CD4-positive, alpha-beta T cell (primary cell): ENCODE measurements around the gene PKNOX2. TPM values are rescaled to one million over a fixed set of nuclear protein-coding genes. Genes with fewer than 3 reads are reported as not detected.

Source experiments
- ATAC-seq: fragments of 200-7000 bp; cut with Tn5 transposase; one replicate; pipeline ENCODE4 v1.10.0; 2022; ENCODE audit warnings: mild to moderate bottlenecking; ENCODE audit not compliant: poor library complexity
- CTCF ChIA-PET: fragments of 350-600 bp; sonication (Branson Sonifier 250); formaldehyde crosslinking; loops from one replicate; lab custom pipeline; 2021; ENCODE audit warnings: antibody characterized with exemption, inconsistent platforms; lab: Charles Lee
- POLR2A ChIA-PET: fragments of 350-600 bp; sonication (Branson Sonifier 250); formaldehyde crosslinking; loops from one replicate; lab custom pipeline; 2021; ENCODE audit warnings: antibody characterized with exemption, inconsistent platforms; lab: Charles Lee
- DNase-seq, 14 experiments: peaks; one replicate each; pipeline ENCODE4 v3.0.0-alpha.2; 2013 to 2020; ENCODE audit warnings: mixed read lengths in 2 of 14
- H3K27ac ChIP-seq, 2 donors: one replicate each; pipeline versions ENCODE4 v1.5.1 to v1.7.0; 2013; ENCODE audit warnings: low read length in 2 of 2, low read depth in 1 of 2, mild to moderate bottlenecking in 1 of 2
- H3K27me3 ChIP-seq, 2 experiments: 1 replicate in 1 of 2; 2 replicates in 1 of 2; pipeline versions ENCODE4 v1.6.1 to v1.7.0; 2013; ENCODE audit warnings: low read length in 2 of 2, control low read depth in 1 of 2, mild to moderate bottlenecking in 1 of 2, moderate library complexity in 1 of 2; ENCODE audit not compliant: insufficient read depth in 2 of 2, control insufficient read depth in 1 of 2
- H3K36me3 ChIP-seq: one replicate; pipeline ENCODE4 v1.6.1; 2013; ENCODE audit warnings: low read length, control low read depth; ENCODE audit not compliant: insufficient read depth
- H3K4me1 ChIP-seq: one replicate; pipeline ENCODE4 v1.6.1; 2013; ENCODE audit warnings: low read length, control low read depth; ENCODE audit not compliant: insufficient read depth
- H3K4me3 ChIP-seq: one replicate; pipeline ENCODE4 v1.5.1; 2013; ENCODE audit warnings: mild to moderate bottlenecking, low read length, moderate library complexity
- H3K9me3 ChIP-seq, 2 experiments: 1 replicate in 1 of 2; 2 replicates in 1 of 2; pipeline versions ENCODE4 v1.6.1 to v1.7.0; 2013; ENCODE audit warnings: low read length in 2 of 2, mild to moderate bottlenecking in 2 of 2, control low read depth in 1 of 2, moderate library complexity in 1 of 2; ENCODE audit not compliant: control insufficient read depth in 1 of 2, insufficient read depth in 1 of 2
- H3K27ac Mint-ChIP-seq: one replicate; pipeline ENCODE4 v1.8.0; 2020; ENCODE audit warnings: mixed read lengths
- H3K27me3 Mint-ChIP-seq: one replicate; pipeline ENCODE4 v1.8.0; 2021; ENCODE audit warnings: mixed read lengths
- H3K36me3 Mint-ChIP-seq: one replicate; pipeline ENCODE4 v1.8.0; 2021; ENCODE audit warnings: low read depth, mixed read lengths
- H3K4me1 Mint-ChIP-seq: one replicate; pipeline ENCODE4 v1.8.0; 2021; ENCODE audit warnings: low read depth, mixed read lengths
- H3K4me3 Mint-ChIP-seq: one replicate; pipeline ENCODE4 v1.8.0; 2020; ENCODE audit warnings: mild to moderate bottlenecking, mixed read lengths
- H3K9me3 Mint-ChIP-seq: one replicate; pipeline ENCODE4 v1.8.0; 2020; ENCODE audit warnings: mixed read lengths
- intact Hi-C, 2 experiments: fragments of 100-400 bp; cut with DNase I in 1 of 2; cut with micrococcal nuclease in 1 of 2; formaldehyde crosslinking; loops; one replicate each; pipeline versions ENCODE4 v1.15.1 to v1.9.0; 2023 to 2025; cut with DNase I, micrococcal nuclease
- total RNA-seq, 174 experiments: library from RNA in 2 of 174; stranded (reverse) in 2 of 174; gene quantifications; one replicate each; pipeline ENCODE4 v1.2.3 and lab custom pipeline; 2021 to 2026
- TF ChIP-seq, protein P1 (sequence below): fragments of 200-600 bp; IDR thresholded peaks from one replicate; pipeline ENCODE4 v1.8.0; 2022; ENCODE audit warnings: antibody characterized with exemption, mild to moderate bottlenecking

The PKNOX2 gene
- total RNA-seq, 2 experiments from 2014 or later, result not detected

DNA sequence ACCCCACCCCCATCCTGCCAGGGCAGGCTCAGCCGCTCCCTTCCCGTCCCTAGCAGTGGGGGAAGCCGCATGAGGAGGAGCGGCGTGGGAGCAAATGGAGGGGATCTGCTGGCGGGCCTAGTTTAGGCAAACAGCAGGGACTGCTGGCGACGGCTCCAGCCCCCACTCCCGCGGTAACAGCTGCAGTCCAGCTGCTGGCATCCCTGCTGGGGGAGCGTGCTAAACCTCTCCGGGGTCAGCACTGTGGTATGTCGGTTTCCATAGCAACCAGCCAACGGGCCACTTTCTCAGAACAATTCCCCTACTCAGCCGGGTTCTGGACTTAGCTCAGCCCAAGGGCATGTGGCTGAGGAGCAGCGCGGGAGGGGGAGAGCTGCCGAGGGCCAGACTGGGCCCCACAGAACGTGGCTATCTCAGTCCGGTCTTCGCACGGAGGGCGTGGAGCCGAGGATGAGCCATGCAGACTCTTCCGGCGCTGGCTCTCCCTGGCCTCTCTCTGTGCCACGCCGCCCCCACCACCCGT is 98.8 kb downstream of the PKNOX2 start:
- TF ChIP-seq, protein P1, sequence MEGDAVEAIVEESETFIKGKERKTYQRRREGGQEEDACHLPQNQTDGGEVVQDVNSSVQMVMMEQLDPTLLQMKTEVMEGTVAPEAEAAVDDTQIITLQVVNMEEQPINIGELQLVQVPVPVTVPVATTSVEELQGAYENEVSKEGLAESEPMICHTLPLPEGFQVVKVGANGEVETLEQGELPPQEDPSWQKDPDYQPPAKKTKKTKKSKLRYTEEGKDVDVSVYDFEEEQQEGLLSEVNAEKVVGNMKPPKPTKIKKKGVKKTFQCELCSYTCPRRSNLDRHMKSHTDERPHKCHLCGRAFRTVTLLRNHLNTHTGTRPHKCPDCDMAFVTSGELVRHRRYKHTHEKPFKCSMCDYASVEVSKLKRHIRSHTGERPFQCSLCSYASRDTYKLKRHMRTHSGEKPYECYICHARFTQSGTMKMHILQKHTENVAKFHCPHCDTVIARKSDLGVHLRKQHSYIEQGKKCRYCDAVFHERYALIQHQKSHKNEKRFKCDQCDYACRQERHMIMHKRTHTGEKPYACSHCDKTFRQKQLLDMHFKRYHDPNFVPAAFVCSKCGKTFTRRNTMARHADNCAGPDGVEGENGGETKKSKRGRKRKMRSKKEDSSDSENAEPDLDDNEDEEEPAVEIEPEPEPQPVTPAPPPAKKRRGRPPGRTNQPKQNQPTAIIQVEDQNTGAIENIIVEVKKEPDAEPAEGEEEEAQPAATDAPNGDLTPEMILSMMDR, result no peak
- Histone ChIP-seq H3K27me3 (peaks cover 19 to 24% of the 10 kb centered on the region in 2 experiments), H3K36me3 (no peaks in the 10 kb centered on the region), H3K4me1 (no peaks in the 10 kb centered on the region), H3K4me3 (no peak overlapping the region), H3K27ac (no peak overlapping the region), H3K9me3 (peaks cover 0 to 7% of the 10 kb centered on the region in 2 experiments)
- ChIA-PET CTCF (no interaction called here), POLR2A (no interaction called here)
- Mint-ChIP-seq H3K27ac (no peak overlapping the region), H3K4me3 (no peak overlapping the region), H3K4me1 (no peaks in the 10 kb centered on the region), H3K36me3 (no peaks in the 10 kb centered on the region), H3K9me3 (no peaks in the 10 kb centered on the region), H3K27me3 (peaks cover 63% of the 10 kb centered on the region)
- DNase-seq, result no peak
- no peak for ATAC-seq
- intact Hi-C loops, result no loop called here

DNA sequence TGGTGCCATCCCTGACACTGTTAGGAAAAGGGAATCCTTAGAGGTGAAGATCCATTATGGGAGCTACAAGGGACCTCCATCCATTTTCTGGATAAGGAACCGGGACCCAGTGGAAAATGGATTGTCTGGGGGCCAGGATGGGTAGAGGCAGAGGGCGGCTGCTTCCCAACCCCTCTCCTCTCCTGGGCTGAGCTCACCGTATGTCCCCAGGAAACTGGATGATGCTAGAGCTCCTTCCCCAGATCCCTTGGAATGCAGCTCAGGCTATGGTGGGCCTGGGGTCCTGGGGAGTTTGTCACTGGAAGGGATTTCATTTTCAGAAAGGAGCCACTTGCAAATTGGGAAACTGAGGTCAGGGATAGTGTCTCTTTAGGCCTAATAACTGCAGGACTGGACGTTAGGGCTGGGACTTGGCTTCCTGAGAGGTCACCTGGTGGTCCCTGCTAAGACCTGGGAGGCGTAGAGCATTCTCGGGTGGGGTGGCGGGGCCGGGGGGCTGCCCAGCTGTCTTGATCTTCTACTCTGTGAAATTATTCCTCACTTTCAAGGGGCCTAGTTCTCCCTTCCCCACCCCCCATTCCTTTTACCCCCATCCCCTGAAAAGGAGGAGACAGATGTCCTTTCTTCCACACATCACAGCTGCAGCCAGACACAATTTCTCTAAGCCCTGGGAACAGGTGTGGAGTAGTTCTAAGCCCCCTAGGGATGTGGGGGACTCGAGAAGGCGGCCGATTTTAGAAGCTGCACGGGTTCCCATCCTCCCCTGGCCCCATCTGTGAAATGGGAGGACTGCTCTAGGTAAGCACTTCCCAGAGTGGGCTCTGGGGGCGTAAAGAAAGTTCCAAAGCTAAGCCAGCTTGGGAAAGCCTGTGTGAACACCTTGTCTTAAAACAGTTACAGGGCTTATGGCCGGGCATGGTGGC is 99.8 kb downstream of the PKNOX2 start:
- Mint-ChIP-seq H3K9me3 (no peaks in the 10 kb centered on the region), H3K27ac (no peak overlapping the region), H3K27me3 (peaks cover 68% of the 10 kb centered on the region), H3K36me3 (no peaks in the 10 kb centered on the region), H3K4me1 (no peaks in the 10 kb centered on the region), H3K4me3 (no peak overlapping the region)
- TF ChIP-seq, protein P1, result no peak
- Histone ChIP-seq H3K4me1 (no peaks in the 10 kb centered on the region), H3K27me3 (peaks cover 19 to 24% of the 10 kb centered on the region in 2 experiments), H3K36me3 (no peaks in the 10 kb centered on the region), H3K4me3 (no peak overlapping the region), H3K9me3 (peaks cover 0 to 7% of the 10 kb centered on the region in 2 experiments), H3K27ac (no peak overlapping the region)
- ATAC-seq (no peak), DNase-seq (no peak)
- intact Hi-C loops, result no loop called here
- ChIA-PET CTCF (no interaction called here), POLR2A (no interaction called here)

DNA sequence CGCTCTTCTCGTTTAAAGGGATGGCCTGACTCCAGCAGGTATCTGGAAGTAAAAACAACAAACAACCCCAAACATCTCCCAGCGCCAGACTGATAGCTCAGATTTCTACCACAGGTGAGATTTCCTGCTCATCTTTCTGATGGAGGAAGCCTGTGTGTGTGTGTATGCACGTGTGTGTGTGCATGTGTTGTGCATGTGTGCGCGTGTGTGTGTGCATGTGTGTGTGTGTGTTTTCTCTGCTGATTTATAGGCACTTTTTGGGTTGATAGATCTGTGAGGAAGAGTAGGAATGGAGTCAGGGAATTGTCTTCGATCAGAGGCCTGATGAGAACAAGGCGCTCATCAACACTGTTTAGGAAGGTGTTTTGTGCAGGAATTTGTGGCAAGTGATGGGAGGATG is 103.0 kb downstream of the PKNOX2 start:
- ATAC-seq (no peak), DNase-seq (no peak)
- no peaks in the 10 kb centered on the region for H3K4me1 ChIP-seq
- H3K27ac ChIP-seq, result no peak overlapping the region
- ChIA-PET CTCF (no interaction called here), POLR2A (no interaction called here)
- intact Hi-C loops, result no loop called here
- no peak overlapping the region for H3K4me3 ChIP-seq
- H3K36me3 Mint-ChIP-seq, result no peaks in the 10 kb centered on the region
- H3K27ac Mint-ChIP-seq, result no peak overlapping the region
- peaks cover 12 to 18% of the 10 kb centered on the region in 2 experiments for H3K27me3 ChIP-seq
- no peak overlapping the region for H3K4me3 Mint-ChIP-seq
- TF ChIP-seq, protein P1, result no peak
- no peaks in the 10 kb centered on the region for H3K36me3 ChIP-seq
- peaks cover 64% of the 10 kb centered on the region for H3K27me3 Mint-ChIP-seq
- H3K4me1 Mint-ChIP-seq, result no peaks in the 10 kb centered on the region
- H3K9me3 Mint-ChIP-seq, result no peaks in the 10 kb centered on the region
- peaks cover 0 to 7% of the 10 kb centered on the region in 2 experiments for H3K9me3 ChIP-seq
